ENCODE data around the gene ICAM3. TPM values are rescaled to one million over a fixed set of nuclear protein-coding genes. Genes with fewer than 3 reads are reported as not detected.
"Not testable (repeated sequence)": the region's sequence is repeated elsewhere in the genome, so short reads cannot be mapped to it uniquely, and the experiment has no call there.

ICAM3 gene
- total RNA-seq (10 to 100 TPM; 83.0 to 89.1 TPM), polyA plus RNA-seq (244 TPM)

- Mint-ChIP-seq H3K27me3 (no peaks in the 10 kb centered on the region), H3K4me1 (peaks cover 21 to 35% (median 24%) of the 10 kb centered on the region in 3 donors), H3K4me3 (peak within 1 kb of the TSS; percentile 90 to 98 (median 97)), H3K9me3 (no peaks in the 10 kb centered on the region), H3K36me3 (peaks cover 0 to 23% (median 0%) of the 10 kb centered on the region in 3 donors), H3K27ac (peak within 1 kb of the TSS; percentile 71 to 99 (median 95))
- DNase-seq = peak; percentile 35 to 69 (median 48)
- Histone ChIP-seq H3K4me3 (ENCODE audit: low read length) (peak within 1 kb of the TSS; percentile 82), H3K27me3 (ENCODE audit: insufficient read depth, low read length, poor library complexity, severe bottlenecking) (no peaks in the 10 kb centered on the region), H3K36me3 (ENCODE audit: insufficient read depth, low read length) (peaks cover 2% of the 10 kb centered on the region), H3K4me1 (ENCODE audit: insufficient read depth, low read length) (peaks cover 27% of the 10 kb centered on the region), H3K27ac (ENCODE audit: low read depth, low read length) (peak within 1 kb of the TSS; percentile 53), H3K9me3 (ENCODE audit: low read length) (no peaks in the 10 kb centered on the region)
- ChIA-PET CTCF (interaction anchor here (0.6 kb wide), 1 partner anchor 126 kb away, joined by 3 read pairs; no protein-coding TSS in a partner anchor), POLR2A (no interaction called here)
Measured at GRCh38 chr19:10339380-10339960, at the start of gene ICAM3. TSS of gene ICAM3 (minus strand) at chr19:10339624. CDS start at chr19:10339614, 10 bp downstream.

GRCh38 chr19:10388957-10389356, 49.5 kb upstream of the ICAM3 start:
- CTCF ChIA-PET = interaction anchor here (0.7 to 14.7 kb wide), 34 partner anchors 9 to 457 kb away, joined by 3 to 355 read pairs (median 4); partner anchors contain the start of genes CDC37, ICAM1, ICAM4 and ICAM5
- Histone ChIP-seq H3K9me3 (ENCODE audit: low read length) (no peaks in the 10 kb centered on the region), H3K4me1 (ENCODE audit: insufficient read depth, low read length) (no peaks in the 10 kb centered on the region), H3K36me3 (ENCODE audit: insufficient read depth, low read length) (peaks cover 5% of the 10 kb centered on the region), H3K4me3 (ENCODE audit: low read length) (no peak overlapping the region), H3K27ac (ENCODE audit: low read depth, low read length) (no peak overlapping the region), H3K27me3 (ENCODE audit: insufficient read depth, low read length, poor library complexity, severe bottlenecking) (no peaks in the 10 kb centered on the region)
- Mint-ChIP-seq H3K4me3 (peak overlapping the region in 1 of 7 donors; percentile 73), H3K27ac (peak overlapping the region; percentile 25 to 77 (median 57)), H3K9me3 (no peaks in the 10 kb centered on the region), H3K36me3 (peaks cover 0 to 34% (median 4%) of the 10 kb centered on the region in 3 donors), H3K27me3 (no peaks in the 10 kb centered on the region), H3K4me1 (peaks cover 0 to 6% (median 6%) of the 10 kb centered on the region in 3 donors)
- DNase-seq = peak; percentile 67 to 86 (median 79)
- POLR2A ChIA-PET = interaction anchor here (0.6 to 3.0 kb wide), 4 partner anchors 24 to 130 kb away, joined by 3 to 35 read pairs (median 5); partner anchors contain the start of gene ICAM1

GRCh38 chr19:10384580-10384979, 45.2 kb upstream of the ICAM3 start:
- H3K36me3 ChIP-seq (ENCODE audit: insufficient read depth, low read length) = no peaks in the 10 kb centered on the region
- Mint-ChIP-seq H3K9me3 (no peaks in the 10 kb centered on the region), H3K27ac (no peak overlapping the region), H3K4me1 (peaks cover 16 to 24% (median 17%) of the 10 kb centered on the region in 3 donors), H3K36me3 (peaks cover 0 to 14% (median 0%) of the 10 kb centered on the region in 3 donors), H3K4me3 (no peak overlapping the region), H3K27me3 (no peaks in the 10 kb centered on the region)
- ChIA-PET POLR2A (no interaction called here), CTCF (interaction anchor here (5.0 to 14.7 kb wide), 2 partner anchors 115 to 125 kb away, joined by 61 to 355 read pairs; partner anchors contain the start of gene ICAM1)
- peaks cover 9% of the 10 kb centered on the region for H3K4me1 ChIP-seq (ENCODE audit: insufficient read depth, low read length)
- H3K27ac ChIP-seq (ENCODE audit: low read depth, low read length) = no peak overlapping the region
- H3K27me3 ChIP-seq (ENCODE audit: insufficient read depth, low read length, poor library complexity, severe bottlenecking) = no peaks in the 10 kb centered on the region
- no peak for DNase-seq
- no peak overlapping the region for H3K4me3 ChIP-seq (ENCODE audit: low read length)
- no peaks in the 10 kb centered on the region for H3K9me3 ChIP-seq (ENCODE audit: low read length)

- CTCF ChIA-PET = interaction anchor here (2.1 to 14.7 kb wide), 2 partner anchors 114 to 124 kb away, joined by 6 to 355 read pairs; partner anchors contain the start of gene ICAM1
- H3K27me3 Mint-ChIP-seq = not testable (repeated sequence)
Measured at GRCh38 chr19:10383223-10383499, 43.7 kb upstream of the ICAM3 start.

GRCh38 chr19:10380313-10381102, 41.1 kb upstream of the ICAM3 start, which contains the start of gene TYK2:
TSS of gene TYK2 (minus strand) at chr19:10380572. CDS start at chr19:10378406, 2,166 bp downstream.
- Mint-ChIP-seq H3K4me1 (peaks cover 18 to 28% (median 27%) of the 10 kb centered on the region in 3 donors), H3K36me3 (peaks cover 6 to 30% (median 8%) of the 10 kb centered on the region in 3 donors), H3K27ac (peak within 1 kb of the TSS; percentile 86 to 99 (median 97)), H3K4me3 (peak within 1 kb of the TSS; percentile 90 to 97 (median 93)), H3K27me3 (no peaks in the 10 kb centered on the region), H3K9me3 (no peaks in the 10 kb centered on the region)
- H3K36me3 ChIP-seq (ENCODE audit: insufficient read depth, low read length) = no peaks in the 10 kb centered on the region
- peaks cover 11% of the 10 kb centered on the region for H3K4me1 ChIP-seq (ENCODE audit: insufficient read depth, low read length)
- no peaks in the 10 kb centered on the region for H3K27me3 ChIP-seq (ENCODE audit: insufficient read depth, low read length, poor library complexity, severe bottlenecking)
- POLR2A ChIA-PET = interaction anchor here (0.6 to 2.0 kb wide), 8 partner anchors 10 to 347 kb away, joined by 3 to 10 read pairs (median 4); partner anchors contain the start of genes CDC37, ICAM1, ICAM5 and RAVER1
- CTCF ChIA-PET = interaction anchor here (0.6 to 14.7 kb wide), 10 partner anchors 8 to 395 kb away, joined by 3 to 355 read pairs (median 4); partner anchors contain the start of gene ICAM1
- peak within 1 kb of the TSS; percentile 90 for H3K27ac ChIP-seq (ENCODE audit: low read depth, low read length)
- peak; percentile 92 to 97 (median 97) for DNase-seq
- no peaks in the 10 kb centered on the region for H3K9me3 ChIP-seq (ENCODE audit: low read length)
- H3K4me3 ChIP-seq (ENCODE audit: low read length) = peak within 1 kb of the TSS; percentile 91

More at GRCh38 chr19:10383223-10383499, 43.7 kb upstream of the ICAM3 start:
- Mint-ChIP-seq H3K4me3 (peak overlapping the region in 2 of 7 donors; percentile 30 to 54), H3K4me1 (peaks cover 18 to 27% (median 24%) of the 10 kb centered on the region in 3 donors), H3K36me3 (peaks cover 3 to 21% (median 4%) of the 10 kb centered on the region in 3 donors)
- H3K36me3 ChIP-seq (ENCODE audit: insufficient read depth, low read length); DNase-seq; H3K9me3 Mint-ChIP-seq; H3K4me3 ChIP-seq (ENCODE audit: low read length); H3K27me3 ChIP-seq (ENCODE audit: insufficient read depth, low read length, poor library complexity, severe bottlenecking); H3K9me3 ChIP-seq (ENCODE audit: low read length); H3K27ac Mint-ChIP-seq; H3K27ac ChIP-seq (ENCODE audit: low read depth, low read length): not testable (repeated sequence)
- POLR2A ChIA-PET = interaction anchor here (0.6 to 0.7 kb wide), 2 partner anchors 82 to 286 kb away, joined by 3 to 4 read pairs; no protein-coding TSS in a partner anchor
- H3K4me1 ChIP-seq (ENCODE audit: insufficient read depth, low read length) = peaks cover 11% of the 10 kb centered on the region

- H3K27ac Mint-ChIP-seq = peak overlapping the region; percentile 86 to 99 (median 97)
- peaks cover 6 to 35% (median 8%) of the 10 kb centered on the region in 3 donors for H3K36me3 Mint-ChIP-seq
- H3K27me3 Mint-ChIP-seq = no peaks in the 10 kb centered on the region
- H3K27ac ChIP-seq (ENCODE audit: low read depth, low read length) = peak overlapping the region; percentile 90
- H3K36me3 ChIP-seq (ENCODE audit: insufficient read depth, low read length) = no peaks in the 10 kb centered on the region
- peaks cover 11% of the 10 kb centered on the region for H3K4me1 ChIP-seq (ENCODE audit: insufficient read depth, low read length)
- CTCF ChIA-PET = interaction anchor here (1.0 to 14.7 kb wide), 7 partner anchors 9 to 275 kb away, joined by 3 to 355 read pairs (median 4); partner anchors contain the start of gene ICAM1
- H3K4me1 Mint-ChIP-seq = peaks cover 20 to 30% (median 28%) of the 10 kb centered on the region in 3 donors
- no peak for DNase-seq
- no peaks in the 10 kb centered on the region for H3K27me3 ChIP-seq (ENCODE audit: insufficient read depth, low read length, poor library complexity, severe bottlenecking)
- POLR2A ChIA-PET = interaction anchor here (0.6 to 2.0 kb wide), 8 partner anchors 9 to 427 kb away, joined by 3 to 10 read pairs (median 4); partner anchors contain the start of genes CDC37, ICAM1 and RAVER1
- peak overlapping the region; percentile 90 to 97 (median 93) for H3K4me3 Mint-ChIP-seq
- H3K4me3 ChIP-seq (ENCODE audit: low read length) = peak overlapping the region; percentile 91
- no peaks in the 10 kb centered on the region for H3K9me3 ChIP-seq (ENCODE audit: low read length)
- H3K9me3 Mint-ChIP-seq = no peaks in the 10 kb centered on the region
Measured at GRCh38 chr19:10379880-10380312, 40.5 kb upstream of the ICAM3 start.

- no peaks in the 10 kb centered on the region for H3K27me3 Mint-ChIP-seq
- peak overlapping the region in 2 of 7 donors; percentile 20 to 47 for H3K4me3 Mint-ChIP-seq
- H3K36me3 ChIP-seq (ENCODE audit: insufficient read depth, low read length) = no peaks in the 10 kb centered on the region
- peaks cover 11% of the 10 kb centered on the region for H3K4me1 ChIP-seq (ENCODE audit: insufficient read depth, low read length)
- DNase-seq = no peak
- H3K9me3 Mint-ChIP-seq = no peaks in the 10 kb centered on the region
- no peak overlapping the region for H3K27ac ChIP-seq (ENCODE audit: low read depth, low read length)
- H3K4me1 Mint-ChIP-seq = peaks cover 23 to 31% (median 28%) of the 10 kb centered on the region in 3 donors
- peak overlapping the region in 5 of 8 donors; percentile 32 to 68 (median 45) for H3K27ac Mint-ChIP-seq
- CTCF ChIA-PET = interaction anchor here (1.0 to 1.5 kb wide), 2 partner anchors 11 to 119 kb away, joined by 3 to 4 read pairs; no protein-coding TSS in a partner anchor
- H3K9me3 ChIP-seq (ENCODE audit: low read length) = no peaks in the 10 kb centered on the region
- POLR2A ChIA-PET = no interaction called here
- H3K4me3 ChIP-seq (ENCODE audit: low read length) = no peak overlapping the region
- H3K36me3 Mint-ChIP-seq = peaks cover 6 to 42% (median 8%) of the 10 kb centered on the region in 3 donors
- no peaks in the 10 kb centered on the region for H3K27me3 ChIP-seq (ENCODE audit: insufficient read depth, low read length, poor library complexity, severe bottlenecking)
Measured at GRCh38 chr19:10378124-10378523, 38.7 kb upstream of the ICAM3 start.
